Astrocyte (in vitro differentiated cells and primary cell): Measurements from ENCODE around the gene NR3C1. TPM values are rescaled to one million over a fixed set of nuclear protein-coding genes. Genes with fewer than 3 reads are reported as not detected.
A peak's percentile ranks its signal among the peaks of the same experiment; 100 is the strongest.

Experiments
- DNase-seq: peaks from one replicate; pipeline ENCODE4 v3.0.0-alpha.2; 2010; ENCODE audit warnings: low read depth
- FAIRE-seq: peaks from 2 replicates; lab custom pipeline; 2011; peaks lifted over from hg19 to GRCh38; lab: Jason Lieb, UNC
- H2AFZ ChIP-seq: 2 replicates; pipeline ENCODE4 v1.6.0; 2012; ENCODE audit warnings: low read depth, low read length, inconsistent platforms
- H3K27ac ChIP-seq: 2 replicates; pipeline ENCODE4 v1.5.1; 2011; ENCODE audit warnings: low read depth, low read length, inconsistent platforms
- H3K27me3 ChIP-seq: 2 replicates; pipeline ENCODE4 v1.6.0; 2011; ENCODE audit warnings: low read length, inconsistent platforms; ENCODE audit not compliant: insufficient read depth
- H3K36me3 ChIP-seq: 2 replicates; pipeline ENCODE4 v1.5.1; 2011; ENCODE audit warnings: low read length, inconsistent platforms; ENCODE audit not compliant: insufficient read depth
- H3K4me1 ChIP-seq: 2 replicates; pipeline ENCODE4 v1.5.1; 2011; ENCODE audit warnings: low read length, inconsistent platforms; ENCODE audit not compliant: insufficient read depth
- H3K4me2 ChIP-seq: 2 replicates; pipeline ENCODE4 v1.6.0; 2012; ENCODE audit warnings: low read length, inconsistent platforms
- H3K4me3 ChIP-seq: 2 replicates; pipeline ENCODE4 v1.5.1; 2011; ENCODE audit warnings: low read depth, mild to moderate bottlenecking, low read length, inconsistent platforms; ENCODE audit not compliant: insufficient read depth
- H3K79me2 ChIP-seq: 2 replicates; pipeline ENCODE4 v1.6.0; 2012; ENCODE audit warnings: mild to moderate bottlenecking, low read length, inconsistent platforms; ENCODE audit not compliant: insufficient read depth
- H3K9ac ChIP-seq: 2 replicates; pipeline ENCODE4 v1.6.0; 2012; ENCODE audit warnings: mild to moderate bottlenecking, low read length, inconsistent platforms
- H3K9me3 ChIP-seq: 2 replicates; pipeline ENCODE4 v1.5.1; 2012; ENCODE audit warnings: low read depth, mild to moderate bottlenecking, low read length, inconsistent platforms; ENCODE audit not compliant: insufficient read depth
- H4K20me1 ChIP-seq: 2 replicates; pipeline ENCODE4 v1.6.0; 2012; ENCODE audit warnings: low read length, inconsistent platforms; ENCODE audit not compliant: insufficient read depth
- H3K27ac Mint-ChIP-seq: one replicate; pipeline ENCODE4 v1.8.0; 2021; ENCODE audit warnings: mild to moderate bottlenecking, mixed read lengths; ENCODE audit not compliant: unreplicated experiment
- H3K27me3 Mint-ChIP-seq: one replicate; pipeline ENCODE4 v1.8.0; 2021; ENCODE audit warnings: low read depth, mixed read lengths; ENCODE audit not compliant: unreplicated experiment
- H3K36me3 Mint-ChIP-seq: one replicate; pipeline ENCODE4 v1.8.0; 2021; ENCODE audit warnings: low read depth, mixed read lengths; ENCODE audit not compliant: unreplicated experiment
- H3K4me1 Mint-ChIP-seq: one replicate; pipeline ENCODE4 v1.8.0; 2021; ENCODE audit warnings: low read depth, mixed read lengths; ENCODE audit not compliant: unreplicated experiment
- H3K4me3 Mint-ChIP-seq: one replicate; pipeline ENCODE4 v1.8.0; 2021; ENCODE audit warnings: mild to moderate bottlenecking, moderate library complexity, mixed read lengths; ENCODE audit not compliant: unreplicated experiment
- H3K9me3 Mint-ChIP-seq: one replicate; pipeline ENCODE4 v1.8.0; 2021; ENCODE audit warnings: mild to moderate bottlenecking, mixed read lengths; ENCODE audit not compliant: unreplicated experiment
- EZH2 ChIP-seq: IDR thresholded peaks from 2 replicates; pipeline ENCODE4 v1.6.1; 2012; ENCODE audit warnings: mild to moderate bottlenecking, low read length, inconsistent platforms; ENCODE audit not compliant: insufficient read depth
- total RNA-seq: library from RNA; stranded (reverse); gene quantifications from 2 replicates; pipeline ENCODE4 v1.2.1, GENCODE V29; 2021
- TF ChIP-seq, protein P1 (sequence below): IDR thresholded peaks from 2 replicates; pipeline ENCODE4 v1.5.1; 2011; ENCODE audit warnings: low read depth, mild to moderate bottlenecking, inconsistent platforms, low read length, moderate library complexity; ENCODE audit not compliant: insufficient read depth

NR3C1 gene
- total RNA-seq, 1 donor from 2014 or later, result 35.4 TPM

DNA sequence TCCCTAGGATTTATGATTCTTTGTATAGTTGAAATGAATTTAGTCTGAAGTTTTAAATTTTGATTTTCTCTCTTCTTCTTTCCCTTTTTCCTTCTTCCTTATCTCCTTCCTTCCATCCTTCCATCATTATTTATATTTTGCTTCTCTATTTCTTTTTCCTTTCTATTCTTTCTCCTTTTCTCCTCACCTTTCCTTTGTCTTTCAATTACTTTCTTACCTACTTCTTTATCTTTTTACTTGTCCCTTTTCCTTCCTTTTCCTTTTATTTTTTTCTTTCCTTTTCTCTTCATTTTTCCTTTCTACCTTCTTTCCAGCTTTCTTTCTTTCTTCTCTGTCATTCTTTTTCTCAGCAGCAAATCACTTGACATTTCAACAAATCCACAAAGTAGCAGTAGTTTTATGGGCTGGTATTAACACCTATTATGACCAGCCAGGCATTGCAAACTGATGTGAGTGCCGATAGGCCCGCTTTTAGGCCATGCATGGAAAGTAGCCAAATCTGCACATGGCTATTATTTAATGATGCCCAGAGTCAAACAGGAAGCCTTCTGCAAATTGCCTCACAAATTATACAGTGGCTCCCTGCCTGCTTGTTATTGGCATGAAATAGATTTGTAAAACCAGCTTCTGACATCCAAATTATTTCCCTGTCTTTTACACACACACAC lies 37.1 kb upstream of the NR3C1 start:
- Histone ChIP-seq H3K27me3 (no peaks in the 10 kb centered on the region), H3K36me3 (no peaks in the 10 kb centered on the region), H4K20me1 (no peaks in the 10 kb centered on the region), H3K27ac (no peak overlapping the region), H3K4me2 (no peak overlapping the region), H3K4me1 (no peaks in the 10 kb centered on the region), H3K4me3 (no peak overlapping the region), H3K79me2 (no peaks in the 10 kb centered on the region), H3K9me3 (no peaks in the 10 kb centered on the region), H3K9ac (no peak overlapping the region), H2AFZ (no peak overlapping the region)
- no peak overlapping the region for H3K4me3 Mint-ChIP-seq
- FAIRE-seq (no peak), DNase-seq (no peak)
- no peak for TF ChIP-seq EZH2
- TF ChIP-seq, protein P1, sequence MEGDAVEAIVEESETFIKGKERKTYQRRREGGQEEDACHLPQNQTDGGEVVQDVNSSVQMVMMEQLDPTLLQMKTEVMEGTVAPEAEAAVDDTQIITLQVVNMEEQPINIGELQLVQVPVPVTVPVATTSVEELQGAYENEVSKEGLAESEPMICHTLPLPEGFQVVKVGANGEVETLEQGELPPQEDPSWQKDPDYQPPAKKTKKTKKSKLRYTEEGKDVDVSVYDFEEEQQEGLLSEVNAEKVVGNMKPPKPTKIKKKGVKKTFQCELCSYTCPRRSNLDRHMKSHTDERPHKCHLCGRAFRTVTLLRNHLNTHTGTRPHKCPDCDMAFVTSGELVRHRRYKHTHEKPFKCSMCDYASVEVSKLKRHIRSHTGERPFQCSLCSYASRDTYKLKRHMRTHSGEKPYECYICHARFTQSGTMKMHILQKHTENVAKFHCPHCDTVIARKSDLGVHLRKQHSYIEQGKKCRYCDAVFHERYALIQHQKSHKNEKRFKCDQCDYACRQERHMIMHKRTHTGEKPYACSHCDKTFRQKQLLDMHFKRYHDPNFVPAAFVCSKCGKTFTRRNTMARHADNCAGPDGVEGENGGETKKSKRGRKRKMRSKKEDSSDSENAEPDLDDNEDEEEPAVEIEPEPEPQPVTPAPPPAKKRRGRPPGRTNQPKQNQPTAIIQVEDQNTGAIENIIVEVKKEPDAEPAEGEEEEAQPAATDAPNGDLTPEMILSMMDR, result no peak
- H3K27me3 Mint-ChIP-seq, result no peaks in the 10 kb centered on the region
- no peaks in the 10 kb centered on the region for H3K9me3 Mint-ChIP-seq
- H3K27ac Mint-ChIP-seq, result no peak overlapping the region
- H3K36me3 Mint-ChIP-seq, result no peaks in the 10 kb centered on the region
- peaks cover 7% of the 10 kb centered on the region for H3K4me1 Mint-ChIP-seq

DNA sequence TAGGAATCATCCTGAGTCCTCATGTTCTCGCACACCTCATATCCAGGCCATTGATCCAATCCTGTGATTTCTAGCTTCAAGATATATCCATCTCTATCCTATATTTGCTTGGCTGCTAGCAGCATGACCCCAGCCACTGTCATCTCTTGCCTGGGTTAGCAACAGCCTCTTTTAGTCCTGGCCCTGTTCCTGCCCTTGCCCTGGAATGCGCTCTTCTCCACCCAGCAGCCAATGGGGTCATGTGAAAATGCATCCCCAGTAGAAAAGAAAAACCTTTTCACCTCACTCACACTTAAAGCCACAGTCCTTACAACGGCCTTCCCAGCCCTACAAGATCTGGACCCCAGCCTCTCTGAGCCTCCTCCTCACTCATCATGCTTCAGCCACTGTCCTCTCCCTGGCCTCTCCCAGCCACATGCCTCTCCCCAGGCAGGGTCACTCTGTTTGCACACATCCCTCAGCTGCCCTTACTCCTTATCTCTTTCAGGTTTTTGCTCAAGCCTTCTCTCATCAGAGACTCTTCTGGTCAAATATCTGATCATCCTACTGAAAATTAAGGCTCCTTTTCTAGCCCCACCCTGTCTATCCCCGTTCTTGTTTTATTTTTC lies 34.3 kb upstream of the NR3C1 start:
- Histone ChIP-seq H4K20me1 (no peaks in the 10 kb centered on the region), H3K9me3 (no peaks in the 10 kb centered on the region), H3K79me2 (no peaks in the 10 kb centered on the region), H3K36me3 (no peaks in the 10 kb centered on the region), H2AFZ (no peak overlapping the region), H3K4me3 (no peak overlapping the region), H3K9ac (no peak overlapping the region), H3K27ac (no peak overlapping the region), H3K4me1 (no peaks in the 10 kb centered on the region), H3K27me3 (no peaks in the 10 kb centered on the region), H3K4me2 (no peak overlapping the region)
- Mint-ChIP-seq H3K4me1 (peaks cover 10% of the 10 kb centered on the region), H3K9me3 (no peaks in the 10 kb centered on the region), H3K27ac (no peak overlapping the region), H3K36me3 (no peaks in the 10 kb centered on the region), H3K27me3 (no peaks in the 10 kb centered on the region), H3K4me3 (no peak overlapping the region)
- FAIRE-seq (no peak), DNase-seq (no peak)
- TF ChIP-seq, protein P1, result no peak

DNA sequence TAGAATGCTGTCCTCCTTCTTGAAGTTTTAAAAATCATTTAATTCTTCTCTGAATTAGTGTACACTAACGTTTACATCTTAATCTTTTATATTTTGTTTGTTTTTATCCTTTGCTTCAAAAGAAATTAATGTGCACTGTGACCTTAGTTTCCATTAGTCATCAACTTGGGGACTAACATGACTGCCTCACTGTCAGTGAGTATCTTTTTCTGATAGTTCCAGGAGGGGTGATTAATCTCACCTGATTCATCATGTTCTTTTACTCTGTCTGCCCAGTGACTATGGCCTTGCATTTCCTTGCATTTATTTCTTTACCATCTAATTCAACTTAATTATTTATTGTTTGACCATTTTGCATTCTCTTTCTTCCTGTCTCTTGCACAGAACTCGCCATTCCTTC lies 33.4 kb upstream of the NR3C1 start:
- H3K27ac ChIP-seq, result no peak overlapping the region
- H3K9ac ChIP-seq, result no peak overlapping the region
- H3K79me2 ChIP-seq, result no peaks in the 10 kb centered on the region
- no peak for TF ChIP-seq EZH2
- TF ChIP-seq, protein P1, result no peak
- no peaks in the 10 kb centered on the region for H3K27me3 ChIP-seq
- H3K9me3 ChIP-seq, result no peaks in the 10 kb centered on the region
- Mint-ChIP-seq H3K4me1 (peaks cover 10% of the 10 kb centered on the region), H3K27me3 (peaks cover 1% of the 10 kb centered on the region), H3K9me3 (no peaks in the 10 kb centered on the region), H3K36me3 (no peaks in the 10 kb centered on the region), H3K4me3 (peak overlapping the region; percentile 58), H3K27ac (no peak overlapping the region)
- H3K4me1 ChIP-seq, result no peaks in the 10 kb centered on the region
- H2AFZ ChIP-seq, result no peak overlapping the region
- H3K36me3 ChIP-seq, result no peaks in the 10 kb centered on the region
- no peak overlapping the region for H3K4me2 ChIP-seq
- no peaks in the 10 kb centered on the region for H4K20me1 ChIP-seq
- FAIRE-seq (no peak), DNase-seq (no peak)
- H3K4me3 ChIP-seq, result no peak overlapping the region
